H9 (cell line): ENCODE data around the gene IL6ST. TPM values are rescaled to one million over a fixed set of nuclear protein-coding genes. Genes with fewer than 3 reads are reported as not detected.
"Not testable (repeated sequence)": the region's sequence is repeated elsewhere in the genome, so short reads cannot be mapped to it uniquely, and the experiment has no call there.

Experiments
- DNase-seq: peaks from one replicate; pipeline ENCODE4 v3.0.0-alpha.2; 2017
- H2AFZ ChIP-seq: one replicate; pipeline ENCODE4 v1.6.1; 2013; ENCODE audit warnings: mild to moderate bottlenecking, low read length, control low read depth, moderate library complexity
- H2AK5ac ChIP-seq: 2 replicates; pipeline ENCODE4 v1.6.1; 2013; ENCODE audit warnings: low read length, control low read depth, mixed read lengths; ENCODE audit not compliant: insufficient read length
- H2BK120ac ChIP-seq: one replicate; pipeline ENCODE4 v1.6.1; 2013; ENCODE audit warnings: low read depth, mild to moderate bottlenecking, low read length, control low read depth, inconsistent platforms; ENCODE audit not compliant: poor library complexity, severe bottlenecking
- H2BK12ac ChIP-seq: 2 replicates; pipeline ENCODE4 v1.6.1; 2013; ENCODE audit warnings: low read length, control low read depth, mixed read lengths, low read depth; ENCODE audit not compliant: insufficient read length
- H2BK15ac ChIP-seq: 2 replicates; pipeline ENCODE4 v1.6.1; 2013; ENCODE audit warnings: low read depth, low read length, control low read depth
- H2BK20ac ChIP-seq: one replicate; pipeline ENCODE4 v1.6.1; 2013; ENCODE audit warnings: low read depth, mild to moderate bottlenecking, low read length, control low read depth, inconsistent platforms; ENCODE audit not compliant: poor library complexity, severe bottlenecking
- H2BK5ac ChIP-seq: 2 replicates; pipeline ENCODE4 v1.6.1; 2013; ENCODE audit warnings: low read length, control low read depth, mixed read lengths; ENCODE audit not compliant: insufficient read length
- H3K14ac ChIP-seq: 2 replicates; pipeline ENCODE4 v1.6.1; 2013; ENCODE audit warnings: low read length, control low read depth; ENCODE audit not compliant: insufficient read depth
- H3K18ac ChIP-seq: 2 replicates; pipeline ENCODE4 v1.6.1; 2013; ENCODE audit warnings: low read depth, mild to moderate bottlenecking, mixed read lengths, low read length, control low read depth; ENCODE audit not compliant: insufficient read length
- H3K23ac ChIP-seq: 2 replicates; pipeline ENCODE4 v1.6.1; 2013; ENCODE audit warnings: low read length, control low read depth, mixed read lengths, low read depth; ENCODE audit not compliant: insufficient read length
- H3K23me2 ChIP-seq: 2 replicates; pipeline ENCODE4 v1.6.1; 2013; ENCODE audit warnings: low read depth, mild to moderate bottlenecking, mixed read lengths, low read length, control low read depth; ENCODE audit not compliant: insufficient read length, poor library complexity, severe bottlenecking
- H3K27ac ChIP-seq: 2 replicates; pipeline ENCODE4 v1.5.1; 2013; ENCODE audit warnings: low read length, control low read depth, mixed read lengths, low read depth; ENCODE audit not compliant: insufficient read length
- H3K27me3 ChIP-seq: 2 replicates; pipeline ENCODE4 v1.6.1; 2013; ENCODE audit warnings: low read length, control low read depth, inconsistent platforms; ENCODE audit not compliant: insufficient read depth
- H3K4ac ChIP-seq: 2 replicates; pipeline ENCODE4 v1.6.1; 2013; ENCODE audit warnings: low read depth, mild to moderate bottlenecking, control low read depth, inconsistent platforms, low read length, moderate library complexity
- H3K4me1 ChIP-seq: 2 replicates; pipeline ENCODE4 v1.6.1; 2013; ENCODE audit warnings: low read length, control low read depth, inconsistent platforms; ENCODE audit not compliant: insufficient read depth
- H3K4me2 ChIP-seq: 2 replicates; pipeline ENCODE4 v1.6.1; 2013; ENCODE audit warnings: low read length, control low read depth, mixed read lengths; ENCODE audit not compliant: insufficient read length, insufficient read depth
- H3K56ac ChIP-seq: 2 replicates; pipeline ENCODE4 v1.6.1; 2013; ENCODE audit warnings: low read depth, mild to moderate bottlenecking, mixed read lengths, low read length, control low read depth; ENCODE audit not compliant: insufficient read length
- H3K79me1 ChIP-seq: 2 replicates; pipeline ENCODE4 v1.6.1; 2013; ENCODE audit warnings: low read depth, mild to moderate bottlenecking, moderate library complexity, low read length, control low read depth, inconsistent platforms; ENCODE audit not compliant: insufficient read depth, poor library complexity, severe bottlenecking
- H3K79me2 ChIP-seq: 2 replicates; pipeline ENCODE4 v1.6.1; 2013; ENCODE audit warnings: low read length, control low read depth, inconsistent platforms; ENCODE audit not compliant: insufficient read depth
- H3K9ac ChIP-seq: 2 replicates; pipeline ENCODE4 v1.6.1; 2013; ENCODE audit warnings: low read length, control low read depth, mixed read lengths; ENCODE audit not compliant: insufficient read length; ENCODE audit errors: extremely low read depth
- H3K9me3 ChIP-seq: one replicate; pipeline ENCODE4 v1.6.1; 2013; ENCODE audit warnings: low read depth, low read length, inconsistent platforms; ENCODE audit not compliant: control insufficient read depth
- H3T11ph ChIP-seq: one replicate; pipeline ENCODE4 v1.6.1; 2013; ENCODE audit warnings: mild to moderate bottlenecking, low read length, control low read depth, inconsistent platforms
- H4K20me1 ChIP-seq: one replicate; pipeline ENCODE4 v1.6.1; 2013; ENCODE audit not compliant: control insufficient read depth, insufficient read length, insufficient read depth
- H4K5ac ChIP-seq: 2 replicates; pipeline ENCODE4 v1.6.1; 2013; ENCODE audit warnings: low read depth, mild to moderate bottlenecking, mixed read lengths, low read length, control low read depth; ENCODE audit not compliant: insufficient read length
- H4K8ac ChIP-seq: replicated peaks from 2 replicates; pipeline ENCODE4 v1.6.1; 2013; ENCODE audit warnings: low read length, control low read depth, mixed read lengths, low read depth; ENCODE audit not compliant: insufficient read length
- H4K91ac ChIP-seq: 2 replicates; pipeline ENCODE4 v1.6.1; 2013; ENCODE audit warnings: low read depth, mild to moderate bottlenecking, moderate library complexity, mixed read lengths, low read length, control low read depth; ENCODE audit not compliant: insufficient read length
- H3K27ac Mint-ChIP-seq, 3 experiments: 2 replicates in 2 of 3; 3 replicates in 1 of 3; pipeline ENCODE4 v1.8.0; 2020 to 2021; ENCODE audit warnings: mixed read lengths in 3 of 3, mild to moderate bottlenecking in 1 of 3, moderate library complexity in 1 of 3
- H3K27me3 Mint-ChIP-seq: 2 replicates; pipeline ENCODE4 v1.8.0; 2021; ENCODE audit warnings: low read depth, mild to moderate bottlenecking, moderate library complexity, mixed read lengths
- H3K36me3 Mint-ChIP-seq, 3 experiments: 2 replicates in 2 of 3; 3 replicates in 1 of 3; pipeline ENCODE4 v1.8.0; 2020 to 2021; ENCODE audit warnings: low read depth in 3 of 3, mixed read lengths in 3 of 3; ENCODE audit not compliant: insufficient read depth in 1 of 3
- H3K4me1 Mint-ChIP-seq, 2 experiments: 2 replicates each; pipeline ENCODE4 v1.8.0; 2020; ENCODE audit warnings: mixed read lengths in 2 of 2
- H3K4me3 Mint-ChIP-seq, 2 experiments: 2 replicates in 1 of 2; 3 replicates in 1 of 2; pipeline ENCODE4 v1.8.0; 2020 to 2021; ENCODE audit warnings: mild to moderate bottlenecking in 2 of 2, mixed read lengths in 2 of 2, moderate library complexity in 1 of 2
- H3K9me3 Mint-ChIP-seq, 2 experiments: 2 replicates in 1 of 2; 3 replicates in 1 of 2; pipeline ENCODE4 v1.8.0; 2020; ENCODE audit warnings: mild to moderate bottlenecking in 2 of 2, mixed read lengths in 2 of 2, moderate library complexity in 1 of 2
- WGBS: extraction: QIAGEN DNeasy Blood & Tissue Kit; methylation state at CpG from one replicate; pipeline ENCODE4 v1.1.7; 2013; ENCODE audit warnings: missing lambda C conversion rate, low lambda C conversion rate, mixed read lengths; ENCODE audit not compliant: insufficient read length; ENCODE audit errors: extremely low coverage; 5-methylcytosine and 5-hydroxymethylcytosine counted together
- total RNA-seq: library from RNA; stranded (reverse); gene quantifications from 2 replicates; pipeline ENCODE4 v1.2.1, GENCODE V29; 2021
- TF ChIP-seq, protein P1 (sequence below): fragments of 200-600 bp; sonication (generic); conservative IDR thresholded peaks from 3 replicates; pipeline ENCODE4 v1.8.0; 2021; ENCODE audit warnings: antibody characterized with exemption, mild to moderate bottlenecking

The IL6ST gene
- total RNA-seq, 1 experiment from 2014 or later: 11.1 TPM

DNA sequence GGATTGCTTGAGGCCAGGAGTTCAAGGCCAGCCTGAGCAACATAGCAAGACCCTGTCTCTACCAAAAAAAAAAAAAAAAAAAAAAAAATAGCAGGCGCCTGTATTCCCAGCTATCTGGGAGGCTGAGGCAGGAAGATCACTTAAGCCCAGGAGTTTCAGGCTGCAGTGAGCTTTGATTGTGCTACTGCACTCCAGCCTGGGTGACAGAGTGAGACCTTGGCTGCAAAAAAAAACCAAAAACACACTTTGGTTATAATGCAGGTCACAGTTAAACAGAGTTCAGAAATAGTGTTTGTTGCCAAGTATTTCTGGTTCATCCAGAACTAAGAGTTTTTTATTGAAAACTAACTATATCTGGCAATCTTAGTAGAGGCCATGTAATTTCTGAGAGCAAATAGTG lies 24.1 kb upstream of the IL6ST start:
- H3K27me3 Mint-ChIP-seq: no peaks in the 10 kb centered on the region
- Histone ChIP-seq H2AFZ (no peak overlapping the region), H2BK120ac (no peak overlapping the region), H3K4ac (no peak overlapping the region), H3K79me2 (no peaks in the 10 kb centered on the region), H3K4me2 (no peak overlapping the region), H4K8ac (no peak overlapping the region), H2BK12ac (no peak overlapping the region), H2BK5ac (no peak overlapping the region), H3K9me3 (no peaks in the 10 kb centered on the region), H3T11ph (no peak overlapping the region), H3K27me3 (no peaks in the 10 kb centered on the region), H3K4me1 (no peaks in the 10 kb centered on the region), H4K91ac (no peak overlapping the region), H3K27ac (no peak overlapping the region), H2BK20ac (no peak overlapping the region), H3K79me1 (no peaks in the 10 kb centered on the region), H3K56ac (no peak overlapping the region), H4K5ac (no peak overlapping the region), H3K23me2 (no peaks in the 10 kb centered on the region), H3K14ac (no peak overlapping the region), H3K9ac (no peak overlapping the region), H2BK15ac (no peak overlapping the region), H4K20me1 (no peaks in the 10 kb centered on the region), H3K23ac (no peak overlapping the region), H2AK5ac (no peak overlapping the region), H3K18ac (no peak overlapping the region)
- DNase-seq: no peak
- no peak overlapping the region for H3K4me3 Mint-ChIP-seq
- H3K4me1 Mint-ChIP-seq: no peaks in the 10 kb centered on the region
- H3K36me3 Mint-ChIP-seq: peaks cover 4 to 7% (median 6%) of the 10 kb centered on the region in 3 experiments; a peak in 4 of 7 replicates
- H3K9me3 Mint-ChIP-seq: peaks cover 13 to 15% of the 10 kb centered on the region in 2 experiments
- WGBS: no CpG with 5 or more reads among the region's 1 CpG
- no peak overlapping the region for H3K27ac Mint-ChIP-seq
- TF ChIP-seq, protein P1, sequence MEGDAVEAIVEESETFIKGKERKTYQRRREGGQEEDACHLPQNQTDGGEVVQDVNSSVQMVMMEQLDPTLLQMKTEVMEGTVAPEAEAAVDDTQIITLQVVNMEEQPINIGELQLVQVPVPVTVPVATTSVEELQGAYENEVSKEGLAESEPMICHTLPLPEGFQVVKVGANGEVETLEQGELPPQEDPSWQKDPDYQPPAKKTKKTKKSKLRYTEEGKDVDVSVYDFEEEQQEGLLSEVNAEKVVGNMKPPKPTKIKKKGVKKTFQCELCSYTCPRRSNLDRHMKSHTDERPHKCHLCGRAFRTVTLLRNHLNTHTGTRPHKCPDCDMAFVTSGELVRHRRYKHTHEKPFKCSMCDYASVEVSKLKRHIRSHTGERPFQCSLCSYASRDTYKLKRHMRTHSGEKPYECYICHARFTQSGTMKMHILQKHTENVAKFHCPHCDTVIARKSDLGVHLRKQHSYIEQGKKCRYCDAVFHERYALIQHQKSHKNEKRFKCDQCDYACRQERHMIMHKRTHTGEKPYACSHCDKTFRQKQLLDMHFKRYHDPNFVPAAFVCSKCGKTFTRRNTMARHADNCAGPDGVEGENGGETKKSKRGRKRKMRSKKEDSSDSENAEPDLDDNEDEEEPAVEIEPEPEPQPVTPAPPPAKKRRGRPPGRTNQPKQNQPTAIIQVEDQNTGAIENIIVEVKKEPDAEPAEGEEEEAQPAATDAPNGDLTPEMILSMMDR: no peak

DNA sequence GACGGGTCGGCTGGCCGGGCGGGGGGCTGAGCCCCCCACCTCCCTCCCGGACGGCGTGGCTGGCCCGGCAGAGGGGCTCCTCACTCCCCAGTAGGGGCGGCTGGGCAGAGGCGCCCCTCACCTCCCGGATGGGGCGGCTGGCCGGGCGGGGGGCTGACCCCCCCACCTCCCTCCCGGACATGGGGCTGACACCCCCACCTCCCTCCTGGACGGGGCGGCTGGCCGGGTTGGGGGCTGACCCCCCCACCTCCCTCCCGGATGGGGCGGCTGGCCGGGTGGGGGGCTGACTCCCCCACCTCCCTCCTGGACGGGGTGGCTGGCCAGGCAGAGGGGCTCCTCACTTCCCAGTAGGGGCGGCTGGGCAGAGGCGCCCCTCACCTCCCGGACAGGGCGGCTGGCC lies 19.9 kb upstream of the IL6ST start:
- H3K36me3 Mint-ChIP-seq, H2BK5ac ChIP-seq, H4K91ac ChIP-seq, H2AFZ ChIP-seq, H3K18ac ChIP-seq, H2BK12ac ChIP-seq, H3K79me1 ChIP-seq, H3K4me1 Mint-ChIP-seq, H4K8ac ChIP-seq, H3K4me2 ChIP-seq, H3K79me2 ChIP-seq, H3K23me2 ChIP-seq, H3K27ac ChIP-seq, H2AK5ac ChIP-seq, H3K27me3 ChIP-seq, H3K4ac ChIP-seq, H4K20me1 ChIP-seq, H3K27ac Mint-ChIP-seq, H3K56ac ChIP-seq, H3K4me1 ChIP-seq, H3K14ac ChIP-seq, DNase-seq, H3K23ac ChIP-seq, H2BK20ac ChIP-seq, H3K9me3 ChIP-seq, H3K27me3 Mint-ChIP-seq, H2BK120ac ChIP-seq, H2BK15ac ChIP-seq, H4K5ac ChIP-seq, H3T11ph ChIP-seq, H3K9ac ChIP-seq, H3K4me3 Mint-ChIP-seq: not testable (repeated sequence)
- H3K9me3 Mint-ChIP-seq: peaks cover 13 to 19% of the 10 kb centered on the region in 2 experiments
- WGBS: no CpG with 5 or more reads among the region's 26 CpGs
